Aorta (tissue), 5 donors: Measurements from ENCODE around the gene MISP3. TPM values are rescaled to one million over a fixed set of nuclear protein-coding genes. Genes with fewer than 3 reads are reported as not detected.

ENCODE experiments used
- ATAC-seq: fragments of 200-7000 bp; cut with Tn5 transposase; one replicate; pipeline ENCODE4 v1.9.1; 2022; ENCODE audit warnings: moderate library complexity; ENCODE audit not compliant: low FRiP score
- DNase-seq, 2 donors: peaks; one replicate each; pipeline ENCODE4 v3.0.0-alpha.2; 2020
- H3K27ac ChIP-seq, 2 donors: one replicate each; pipeline ENCODE4 v1.5.1; 2013; ENCODE audit warnings: low read length in 2 of 2, mild to moderate bottlenecking in 2 of 2, moderate library complexity in 2 of 2, control low read depth in 1 of 2, inconsistent platforms in 1 of 2, low read depth in 1 of 2
- H3K27me3 ChIP-seq, 2 donors: one replicate each; pipeline ENCODE4 v1.6.1; 2013; ENCODE audit warnings: control low read depth in 1 of 2, low read length in 1 of 2, mild to moderate bottlenecking in 1 of 2, moderate library complexity in 1 of 2; ENCODE audit not compliant: insufficient read depth in 2 of 2, control insufficient read depth in 1 of 2
- H3K36me3 ChIP-seq, 2 donors: one replicate each; pipeline ENCODE4 v1.6.1; 2013; ENCODE audit warnings: control low read depth in 1 of 2, low read length in 1 of 2, mild to moderate bottlenecking in 1 of 2; ENCODE audit not compliant: insufficient read depth in 2 of 2, control insufficient read depth in 1 of 2
- H3K4me1 ChIP-seq, 2 donors: one replicate each; pipeline ENCODE4 v1.6.1; 2013; ENCODE audit warnings: low read length in 2 of 2, control low read depth in 1 of 2, mild to moderate bottlenecking in 1 of 2, moderate library complexity in 1 of 2; ENCODE audit not compliant: insufficient read depth in 2 of 2, control insufficient read depth in 1 of 2
- H3K4me3 ChIP-seq, 2 donors: one replicate each; pipeline ENCODE4 v1.5.1; 2013; ENCODE audit warnings: low read length in 2 of 2, control low read depth in 1 of 2, mild to moderate bottlenecking in 1 of 2
- H3K9me3 ChIP-seq: one replicate; pipeline ENCODE4 v1.6.1; 2013; ENCODE audit warnings: mild to moderate bottlenecking, low read length; ENCODE audit not compliant: control insufficient read depth
- WGBS, 2 donors: extraction: QIAGEN DNeasy Blood & Tissue Kit; methylation state at CpG; one replicate each; pipeline ENCODE4 v1.1.7; 2013; 5-methylcytosine and 5-hydroxymethylcytosine counted together
- intact Hi-C, 2 donors: fragments of 100-400 bp; cut with DNase I; formaldehyde crosslinking; loops; one replicate each; pipeline versions ENCODE4 v1.14.2 to v1.15.0; 2022
- polyA plus RNA-seq, 2 donors: library from polyadenylated mRNA; stranded (reverse); fragments of 200-250 nt; gene quantifications; one replicate each; pipeline ENCODE4 v1.2.3, GENCODE V29; 2013
- total RNA-seq, 2 donors: library from RNA; stranded (reverse); fragmentation: NEBNext Ultra II Directional; extraction: Animal tissue kit (Norgen Biotek cat#: 25700); gene quantifications; one replicate each; pipeline ENCODE4 v1.2.1, GENCODE V29; 2021
- donor health status: healthy with polysubstance abuse.
- donor health status: Bipolar disorder and iron deficiency.
- donor health status: DM: no; HTN: no; CAD: no.
- donor health status: DM: no; HTN: no; CAD: no.
- donor health status: DM: yes; HTN: yes; CAD: no.

Gene MISP3
- total and polyA plus RNA-seq, 4 donors: 1.2 to 6.6 (median 3.5) TPM

DNA sequence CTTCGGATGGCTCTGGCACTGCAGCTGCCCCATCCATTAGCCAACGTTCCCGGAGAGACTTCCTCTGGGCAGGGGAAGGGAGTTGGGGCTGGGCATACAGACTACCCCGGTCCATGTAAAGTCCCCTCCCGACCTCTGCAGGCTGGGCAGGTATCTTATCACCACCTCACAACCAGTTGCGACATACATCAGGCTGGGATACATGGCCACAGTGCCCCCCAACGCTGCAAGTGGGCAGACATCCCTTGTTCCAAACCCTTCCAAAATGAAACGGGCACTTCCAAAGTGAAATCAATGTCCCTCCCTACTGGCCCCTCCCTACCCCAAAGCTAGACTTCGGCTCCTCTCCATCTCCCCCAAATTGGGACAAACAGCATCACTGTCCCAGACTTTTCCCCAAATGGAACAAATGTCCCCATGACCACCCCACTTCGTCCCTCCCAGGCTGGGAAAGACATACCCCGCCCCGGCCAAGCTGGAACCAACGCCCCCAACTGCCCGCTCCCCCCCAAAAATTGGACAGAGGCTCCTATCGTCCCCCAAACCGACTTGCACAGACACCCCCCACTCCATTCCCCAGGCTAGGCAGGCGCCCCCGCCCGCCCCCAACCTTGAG, 15.7 kb upstream of the MISP3 start:
- H3K27me3 ChIP-seq: no peaks in the 10 kb centered on the region
- H3K27ac ChIP-seq: no peak overlapping the region
- ATAC-seq (no peak), DNase-seq (no peak)
- no peaks in the 10 kb centered on the region for H3K36me3 ChIP-seq
- intact Hi-C loops: loop anchor here in 1 of 2 donors (5.0 kb wide), 1 partner anchor 175 kb away; no protein-coding TSS in a partner anchor
- H3K4me1 ChIP-seq: no peaks in the 10 kb centered on the region
- no peak overlapping the region for H3K4me3 ChIP-seq
- 28 to 29% methylated on average over 19 of the region's 19 CpGs for WGBS, 2 donors
- no peaks in the 10 kb centered on the region for H3K9me3 ChIP-seq

GRCh38 chr19:14058182-14059092, 14.1 kb upstream of the MISP3 start:
- 27 to 29% methylated on average over 17 of the region's 17 CpGs for WGBS, 2 donors
- Histone ChIP-seq H3K9me3 (no peaks in the 10 kb centered on the region), H3K27ac (no peak overlapping the region), H3K4me1 (no peaks in the 10 kb centered on the region), H3K4me3 (no peak overlapping the region), H3K27me3 (no peaks in the 10 kb centered on the region), H3K36me3 (no peaks in the 10 kb centered on the region)
- intact Hi-C loops: loop anchor here in 1 of 2 donors (5.0 kb wide), 1 partner anchor 176 kb away; no protein-coding TSS in a partner anchor
- DNase-seq (no peak), ATAC-seq (no peak)

GRCh38 chr19:14059093-14059480, 13.5 kb upstream of the MISP3 start:
- no peaks in the 10 kb centered on the region for H3K36me3 ChIP-seq
- H3K27me3 ChIP-seq: no peaks in the 10 kb centered on the region
- intact Hi-C loops: loop anchor here in 1 of 2 donors (5.0 kb wide), 1 partner anchor 177 kb away; no protein-coding TSS in a partner anchor
- no peaks in the 10 kb centered on the region for H3K4me1 ChIP-seq
- H3K27ac ChIP-seq: no peak overlapping the region
- no peak for DNase-seq
- 17 to 20% methylated on average over 15 of the region's 15 CpGs for WGBS, 2 donors
- no peak overlapping the region for H3K4me3 ChIP-seq
- no peaks in the 10 kb centered on the region for H3K9me3 ChIP-seq
- ATAC-seq: no peak

DNA sequence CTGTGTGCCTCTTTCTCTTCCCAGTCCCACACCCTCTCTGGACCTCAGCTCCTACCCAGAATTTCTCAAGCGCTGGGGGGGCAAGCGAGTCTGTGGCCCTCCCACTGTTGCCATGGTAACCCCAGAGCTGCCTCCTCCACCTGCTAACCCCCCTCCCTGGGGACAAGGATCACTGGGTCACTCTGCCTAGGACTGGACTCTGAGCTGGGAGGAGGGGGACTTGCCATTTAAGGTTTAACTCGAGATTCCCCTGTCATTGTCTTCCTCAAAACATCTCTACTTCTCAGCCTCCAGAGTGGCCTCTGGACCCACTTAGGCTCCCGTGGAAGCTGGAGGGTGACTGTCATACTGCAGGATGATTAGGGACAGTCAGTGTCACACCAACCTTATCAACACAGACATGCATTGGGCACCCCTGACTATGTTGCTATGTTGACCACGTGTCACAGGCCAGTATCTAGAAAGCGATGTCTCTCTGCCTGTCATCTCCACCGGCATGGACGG, 12.9 kb upstream of the MISP3 start:
- Histone ChIP-seq H3K4me3 (no peak overlapping the region), H3K4me1 (no peaks in the 10 kb centered on the region), H3K27me3 (no peaks in the 10 kb centered on the region), H3K9me3 (no peaks in the 10 kb centered on the region), H3K27ac (no peak overlapping the region), H3K36me3 (no peaks in the 10 kb centered on the region)
- intact Hi-C loops: loop anchor here in 1 of 2 donors (5.0 kb wide), 1 partner anchor 177 kb away; no protein-coding TSS in a partner anchor
- DNase-seq (no peak), ATAC-seq (no peak)
- 52 to 54% methylated on average over 8 of the region's 8 CpGs for WGBS, 2 donors

DNA sequence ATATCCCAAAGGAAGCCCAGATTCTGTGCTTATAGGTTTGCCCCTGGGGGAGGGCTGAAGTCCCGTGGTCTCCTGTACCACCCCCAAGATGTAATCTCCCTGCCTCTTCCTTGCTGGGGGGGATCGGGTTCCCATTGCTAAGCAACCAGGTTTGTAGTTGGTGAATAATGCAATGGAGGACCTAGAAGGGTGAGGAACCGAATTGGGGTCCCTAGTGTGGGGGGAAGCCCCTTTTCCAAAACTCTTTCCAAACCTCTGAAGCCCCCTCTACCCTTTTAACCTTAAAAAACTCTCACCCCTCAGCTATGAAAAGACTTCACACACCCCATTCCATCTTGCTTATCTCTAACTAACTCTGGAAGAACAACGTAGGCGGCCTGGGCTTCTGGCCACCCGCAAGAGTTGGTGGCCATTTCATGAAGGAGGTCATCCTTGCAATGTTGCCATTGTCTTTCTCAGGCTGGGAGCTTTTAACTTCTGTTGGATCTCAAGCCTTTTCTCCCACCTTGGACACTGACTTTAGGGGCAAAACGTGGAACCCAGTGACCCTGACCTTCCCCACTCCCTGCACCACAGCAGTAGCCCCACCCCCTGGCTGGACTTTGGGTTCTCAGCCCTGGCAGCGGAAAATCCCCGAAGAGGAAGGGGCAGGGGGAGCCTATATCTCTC, 11.4 kb upstream of the MISP3 start:
- ATAC-seq: no peak
- H3K27me3 ChIP-seq: no peaks in the 10 kb centered on the region

DNA sequence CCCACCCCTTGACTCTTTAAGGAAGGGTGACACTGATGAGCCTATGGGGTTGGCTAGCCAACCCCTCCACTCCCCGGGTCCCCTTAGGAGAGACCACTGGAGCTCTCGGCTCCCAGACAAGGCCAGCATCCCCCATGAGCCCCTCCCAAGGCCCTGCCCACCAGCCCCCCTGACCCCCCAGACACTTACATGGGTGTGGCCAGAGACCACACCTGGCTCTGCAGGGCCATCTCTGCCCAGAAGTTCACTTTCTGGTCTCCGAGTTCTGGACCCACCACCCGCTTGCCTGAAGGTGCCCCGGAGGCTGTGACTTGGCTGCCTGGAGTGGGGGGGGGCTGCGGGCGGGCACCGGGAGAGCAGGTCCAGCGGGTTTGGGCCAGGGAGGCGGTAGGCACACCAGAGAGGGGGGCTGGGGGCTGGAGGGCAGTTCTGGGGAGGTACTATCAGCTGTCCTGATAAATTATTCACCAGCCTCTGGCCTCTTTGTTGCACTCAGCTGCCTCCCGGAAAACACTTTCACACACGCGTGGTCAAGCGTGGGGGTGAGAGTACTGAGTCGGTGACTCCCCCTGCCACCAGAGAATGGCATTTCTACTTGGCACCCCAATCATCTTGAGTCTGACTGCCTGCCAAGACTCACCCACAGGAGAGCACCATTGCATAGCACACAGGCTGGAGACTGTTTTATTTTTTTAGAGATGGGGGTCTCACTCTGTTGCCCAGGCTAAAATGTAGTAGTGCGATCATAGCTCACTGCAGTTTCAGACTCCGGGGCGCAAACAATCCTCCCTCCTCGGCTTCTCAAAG, 10.6 kb upstream of the MISP3 start, which contains the start of gene PALM3:
Gene PALM3, minus strand, starts transcription at position 326 of the 807 bp plus-strand sequence. Its CDS starts 96 bp downstream, at position 230.
- no peak within 1 kb of the TSS for H3K27ac ChIP-seq
- ATAC-seq (no peak), DNase-seq (no peak)
- WGBS, 2 donors: 50 to 55% methylated on average over 16 to 19 of the region's 19 CpGs
- intact Hi-C loops: no loop called here
- no peak within 1 kb of the TSS for H3K4me3 ChIP-seq
- H3K4me1 ChIP-seq: no peaks in the 10 kb centered on the region
- no peaks in the 10 kb centered on the region for H3K27me3 ChIP-seq
- no peaks in the 10 kb centered on the region for H3K9me3 ChIP-seq
- H3K36me3 ChIP-seq: no peaks in the 10 kb centered on the region

More for the DNA sequence above, 11.4 kb upstream of the MISP3 start:
- intact Hi-C loops: no loop called here
- Histone ChIP-seq H3K4me3 (no peak overlapping the region), H3K4me1 (no peaks in the 10 kb centered on the region), H3K27ac (no peak overlapping the region), H3K36me3 (no peaks in the 10 kb centered on the region), H3K9me3 (no peaks in the 10 kb centered on the region)
- WGBS, 2 donors: 55 to 56% methylated on average over 9 of the region's 9 CpGs
- DNase-seq: no peak

DNA sequence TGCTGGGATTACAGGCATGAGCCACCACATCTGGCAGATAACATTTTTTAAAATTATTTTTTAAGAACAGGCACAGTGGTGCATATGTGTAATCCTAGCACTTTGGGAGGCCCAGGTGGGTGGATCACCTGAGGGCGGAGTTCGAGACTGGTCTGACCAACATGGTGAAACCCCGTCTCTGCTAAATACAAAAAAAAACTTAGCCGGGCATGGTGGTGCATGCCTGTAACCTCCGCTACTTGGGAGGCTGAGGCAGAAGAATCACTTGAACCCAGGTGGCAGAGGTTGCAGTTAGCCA, 10.1 kb upstream of the MISP3 start:
- Histone ChIP-seq H3K36me3 (no peaks in the 10 kb centered on the region), H3K9me3 (no peaks in the 10 kb centered on the region), H3K27ac (no peak overlapping the region), H3K4me3 (no peak overlapping the region), H3K4me1 (no peaks in the 10 kb centered on the region), H3K27me3 (no peaks in the 10 kb centered on the region)
- intact Hi-C loops: no loop called here
- WGBS, 2 donors: 89 to 90% methylated on average over 5 of the region's 5 CpGs
- DNase-seq (no peak), ATAC-seq (no peak)

GRCh38 chr19:14063105-14063504, 9.5 kb upstream of the MISP3 start:
- intact Hi-C loops: no loop called here
- Histone ChIP-seq H3K4me3 (no peak overlapping the region), H3K4me1 (no peaks in the 10 kb centered on the region), H3K9me3 (no peaks in the 10 kb centered on the region), H3K27me3 (no peaks in the 10 kb centered on the region), H3K27ac (no peak overlapping the region), H3K36me3 (no peaks in the 10 kb centered on the region)
- 50 to 73% methylated on average over 7 of the region's 7 CpGs for WGBS, 2 donors
- DNase-seq (no peak), ATAC-seq (no peak)
